Neural progenitor cell (in vitro differentiated cells): ENCODE measurements around the gene ADCK1.

Source experiments
- CTCF ChIP-seq: fragments of 200-600 bp; sonication (generic); IDR thresholded peaks from 2 replicates; pipeline ENCODE4 v1.5.1; 2017; ENCODE audit warnings: antibody characterized with exemption, mild to moderate bottlenecking
- EZH2 ChIP-seq: fragments of 200-600 bp; sonication (generic); IDR thresholded peaks from 2 replicates; pipeline ENCODE4 v1.6.1; 2017; ENCODE audit warnings: antibody characterized with exemption, mild to moderate bottlenecking, moderate library complexity

- no peak for TF ChIP-seq EZH2
- TF ChIP-seq CTCF, result no peak
Measured at GRCh38 chr14:77859934-77860570, 60.1 kb downstream of the ADCK1 start.
